T-cell (primary cell): ENCODE data around the gene OAS1. TPM values are rescaled to one million over a fixed set of nuclear protein-coding genes. Genes with fewer than 3 reads are reported as not detected.

Source experiments
- ATAC-seq, 4 experiments: fragments of 200-7000 bp in 3 of 4; fragments of 150-1000 bp in 1 of 4; cut with Tn5 transposase; replicated peaks in 1 of 4; 1 replicate in 3 of 4; 2 replicates in 1 of 4; pipeline ENCODE4 v1.10.0; 2021; ENCODE audit warnings: moderate library complexity in 3 of 4, mild to moderate bottlenecking in 2 of 4, moderate number of reproducible peaks in 1 of 4
- CTCF ChIA-PET, 2 donors: fragments of 300-600 bp; sonication (Branson Sonifier 250); formaldehyde crosslinking; loops; one replicate each; lab custom pipeline; 2022; ENCODE audit warnings: antibody characterized with exemption in 2 of 2; lab: Charles Lee
- POLR2A ChIA-PET, 2 donors: fragments of 300-600 bp; sonication (Branson Sonifier 250); formaldehyde crosslinking; loops; one replicate each; lab custom pipeline; 2022; ENCODE audit warnings: antibody characterized with exemption in 2 of 2; lab: Charles Lee
- DNase-seq, 35 experiments: peaks; one replicate each; pipeline versions ENCODE4 v3.0.0 to v3.0.0-alpha.2; 2013 to 2023
- H3K27ac ChIP-seq: one replicate; pipeline ENCODE4 v1.5.1; 2013; ENCODE audit warnings: low read length
- H3K27me3 ChIP-seq, 2 experiments: replicated peaks in 1 of 2; 1 replicate in 1 of 2; 2 replicates in 1 of 2; pipeline versions ENCODE4 v1.6.1 to v1.7.0; 2013; ENCODE audit warnings: low read length in 1 of 2, mixed read lengths in 1 of 2; ENCODE audit not compliant: control insufficient read depth in 2 of 2, insufficient read depth in 2 of 2; ENCODE audit errors: extremely low read depth in 1 of 2
- H3K36me3 ChIP-seq, 2 donors: 1 replicate in 1 of 2; 2 replicates in 1 of 2; pipeline versions ENCODE4 v1.6.1 to v1.7.0; 2013; ENCODE audit warnings: low read length in 1 of 2; ENCODE audit not compliant: control insufficient read depth in 2 of 2, insufficient read depth in 1 of 2; ENCODE audit errors: extremely low read depth in 1 of 2
- H3K4me1 ChIP-seq, 2 experiments: 1 replicate in 1 of 2; 2 replicates in 1 of 2; pipeline versions ENCODE4 v1.6.1 to v1.7.0; 2013; ENCODE audit warnings: low read length in 2 of 2, mixed read lengths in 1 of 2; ENCODE audit not compliant: insufficient read depth in 2 of 2, control insufficient read depth in 1 of 2; ENCODE audit errors: extremely low read depth in 1 of 2
- H3K4me3 ChIP-seq, 2 donors: 1 replicate in 1 of 2; 2 replicates in 1 of 2; pipeline versions ENCODE4 v1.5.1 to v1.7.0; 2013; ENCODE audit warnings: mild to moderate bottlenecking in 2 of 2, low read length in 1 of 2, moderate library complexity in 1 of 2; ENCODE audit not compliant: control insufficient read depth in 1 of 2; ENCODE audit errors: extremely low read depth in 1 of 2
- H3K9me3 ChIP-seq: 2 replicates; pipeline ENCODE4 v1.7.0; 2013
- H3K27ac Mint-ChIP-seq, 2 donors: one replicate each; pipeline ENCODE4 v1.8.0; 2020 to 2021; ENCODE audit warnings: mild to moderate bottlenecking in 2 of 2, mixed read lengths in 2 of 2
- H3K27me3 Mint-ChIP-seq, 2 donors: one replicate each; pipeline ENCODE4 v1.8.0; 2021 to 2022; ENCODE audit warnings: mixed read lengths in 2 of 2
- H3K36me3 Mint-ChIP-seq: one replicate; pipeline ENCODE4 v1.8.0; 2021; ENCODE audit warnings: mixed read lengths
- H3K4me1 Mint-ChIP-seq, 3 donors: one replicate each; pipeline ENCODE4 v1.8.0; 2020 to 2022; ENCODE audit warnings: mixed read lengths in 3 of 3, mild to moderate bottlenecking in 1 of 3
- H3K4me3 Mint-ChIP-seq, 3 donors: one replicate each; pipeline ENCODE4 v1.8.0; 2020 to 2022; ENCODE audit warnings: mild to moderate bottlenecking in 3 of 3, mixed read lengths in 3 of 3, moderate library complexity in 3 of 3
- H3K9me3 Mint-ChIP-seq, 3 donors: one replicate each; pipeline ENCODE4 v1.8.0; 2020 to 2022; ENCODE audit warnings: mixed read lengths in 3 of 3
- WGBS: methylation state at CpG from one replicate; pipeline ENCODE4 v1.1.5; 2013; ENCODE audit warnings: missing lambda C conversion rate; ENCODE audit not compliant: insufficient coverage; 5-methylcytosine and 5-hydroxymethylcytosine counted together
- total RNA-seq, 35 experiments: library from RNA in 6 of 35; stranded (reverse) in 6 of 35; fragments of 120-200 nt in 1 of 35; gene quantifications; one replicate each; pipeline versions ENCODE4 v1.2.1 to v1.2.4 and lab custom pipeline; 2013 to 2026

OAS1 gene
- total RNA-seq, 5 donors from 2014 or later (not counting 1 experiment from before 2014, with no cell fraction given), result 8.5 to 22.9 (median 11.4) TPM

DNA sequence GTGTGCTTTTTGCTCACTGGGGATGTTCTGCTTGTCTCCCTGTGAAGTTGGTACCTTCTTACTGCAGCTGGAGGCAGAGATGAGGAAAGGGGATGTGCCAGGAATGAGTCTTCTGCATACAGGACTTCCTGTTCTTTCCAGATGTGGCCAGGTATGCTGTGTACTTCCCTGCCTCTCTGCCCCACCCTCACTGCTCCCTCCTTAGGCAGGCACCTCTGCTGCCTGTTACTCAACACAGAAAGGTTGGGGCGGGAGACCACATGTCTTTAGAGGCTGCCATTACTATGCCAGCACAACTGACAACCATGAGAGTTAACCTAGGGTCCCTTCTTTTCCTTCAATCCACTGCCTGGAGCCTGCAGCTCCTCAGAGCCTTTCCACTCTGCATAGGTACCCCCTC, 29.5 kb downstream of the OAS1 start:
- ChIA-PET CTCF (no interaction called here), POLR2A (no interaction called here)
- Histone ChIP-seq H3K36me3 (no peaks in the 10 kb centered on the region), H3K27me3 (no peaks in the 10 kb centered on the region), H3K4me3 (no peak overlapping the region), H3K4me1 (peaks cover 16 to 18% of the 10 kb centered on the region in 2 experiments), H3K27ac (no peak overlapping the region), H3K9me3 (no peaks in the 10 kb centered on the region)
- WGBS, result 100% methylated on average over 1 of the region's 1 CpG
- H3K36me3 Mint-ChIP-seq, result no peaks in the 10 kb centered on the region
- peaks cover 29 to 41% (median 36%) of the 10 kb centered on the region in 3 donors for H3K4me1 Mint-ChIP-seq
- H3K27ac Mint-ChIP-seq, result peak overlapping the region; percentile 94 to 95
- H3K27me3 Mint-ChIP-seq, result no peaks in the 10 kb centered on the region
- H3K4me3 Mint-ChIP-seq, result no peak overlapping the region
- ATAC-seq, result peak in 2 of 4 experiments; percentile 18 to 30
- H3K9me3 Mint-ChIP-seq, result peaks cover 0 to 6% (median 3%) of the 10 kb centered on the region in 3 donors
- DNase-seq, result peak in 2 of 35 experiments; percentile 3 to 32

- no CpG with 5 or more reads among the region's 2 CpGs for WGBS
- Histone ChIP-seq H3K36me3 (peaks cover 3 to 4% of the 10 kb centered on the region in 2 donors), H3K27me3 (no peaks in the 10 kb centered on the region), H3K27ac (peak overlapping the region; percentile 19), H3K9me3 (no peaks in the 10 kb centered on the region), H3K4me1 (peaks cover 16 to 18% of the 10 kb centered on the region in 2 experiments), H3K4me3 (no peak overlapping the region)
- peak overlapping the region; percentile 94 to 95 for H3K27ac Mint-ChIP-seq
- ChIA-PET CTCF (interaction anchor here (1.0 to 1.2 kb wide), 2 partner anchors 29 to 56 kb away, joined by 3 to 5 read pairs; no protein-coding TSS in a partner anchor), POLR2A (no interaction called here)
- ATAC-seq (no peak), DNase-seq (no peak)
- H3K4me1 Mint-ChIP-seq, result peaks cover 30 to 41% (median 38%) of the 10 kb centered on the region in 3 donors
- peaks cover 0 to 6% (median 3%) of the 10 kb centered on the region in 3 donors for H3K9me3 Mint-ChIP-seq
- H3K4me3 Mint-ChIP-seq, result peak overlapping the region; percentile 10 to 93 (median 37)
- H3K27me3 Mint-ChIP-seq, result no peaks in the 10 kb centered on the region
- H3K36me3 Mint-ChIP-seq, result peaks cover 4% of the 10 kb centered on the region
These were observed 30.2 kb downstream of the OAS1 start for GRCh38 chr12:112936927-112937326.

DNA sequence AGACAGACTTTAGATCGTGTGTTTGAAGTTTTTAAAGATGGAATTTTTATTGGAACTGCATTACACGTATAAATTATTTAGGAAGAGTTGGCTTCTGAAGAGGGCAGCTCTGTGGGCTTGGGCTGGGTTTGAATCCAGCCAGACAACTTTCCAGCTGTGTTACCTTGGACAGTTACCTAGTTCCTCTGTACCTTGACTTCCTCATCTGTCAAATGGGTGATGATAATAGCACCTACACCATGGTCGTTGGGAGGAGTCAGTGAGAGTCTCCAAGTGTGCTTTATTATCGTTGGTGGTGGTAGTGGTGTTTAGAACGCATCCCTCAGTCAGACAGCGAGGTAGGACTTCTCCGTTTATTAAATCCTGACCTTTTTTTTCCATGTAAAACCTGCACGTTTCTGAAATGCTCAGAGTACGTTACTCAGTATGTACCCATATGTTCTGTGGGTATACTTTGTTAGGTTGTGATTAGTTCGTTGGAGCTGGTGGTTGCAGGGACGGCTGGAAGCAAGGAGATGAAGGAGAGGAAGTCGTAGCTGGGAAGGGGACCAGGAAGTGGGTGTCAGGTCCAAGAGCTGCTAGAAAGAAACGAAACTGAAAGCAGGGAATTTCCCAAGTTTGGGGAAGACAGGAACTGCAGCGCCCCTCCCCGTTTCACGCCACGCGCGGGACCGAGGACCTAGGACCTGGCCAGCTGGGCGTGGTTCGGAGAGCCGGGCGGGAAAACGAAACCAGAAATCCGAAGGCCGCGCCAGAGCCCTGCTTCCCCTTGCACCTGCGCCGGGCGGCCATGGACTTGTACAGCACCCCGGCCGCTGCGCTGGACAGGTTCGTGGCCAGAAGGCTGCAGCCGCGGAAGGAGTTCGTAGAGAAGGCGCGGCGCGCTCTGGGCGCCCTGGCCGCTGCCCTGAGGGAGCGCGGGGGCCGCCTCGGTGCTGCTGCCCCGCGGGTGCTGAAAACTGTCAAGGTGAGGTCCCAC, 31.3 kb downstream of the OAS1 start, which contains the start of gene OAS3:
Gene OAS3, plus strand, starts transcription at position 734 of the 979 bp plus-strand sequence. Its CDS starts 57 bp downstream, at position 791.
- Histone ChIP-seq H3K27ac (peak within 1 kb of the TSS; percentile 92), H3K9me3 (no peaks in the 10 kb centered on the region), H3K27me3 (no peaks in the 10 kb centered on the region), H3K4me1 (peaks cover 16 to 18% of the 10 kb centered on the region in 2 experiments), H3K4me3 (peak within 1 kb of the TSS; percentile 71 to 86), H3K36me3 (peaks cover 5 to 9% of the 10 kb centered on the region in 2 donors)
- ChIA-PET CTCF (interaction anchor here (0.5 to 1.4 kb wide), 5 partner anchors 31 to 55 kb away, joined by 3 to 6 read pairs (median 4); partner anchors contain the start of genes OAS1 (in 1 of the 2) and OAS2 (in 1 of the 2)), POLR2A (interaction anchor here (0.6 kb wide), 2 partner anchors 40 to 51 kb away, joined by 3 read pairs; no protein-coding TSS in a partner anchor)
- Mint-ChIP-seq H3K4me1 (peaks cover 33 to 41% (median 40%) of the 10 kb centered on the region in 3 donors), H3K36me3 (peaks cover 4% of the 10 kb centered on the region), H3K27me3 (no peaks in the 10 kb centered on the region), H3K27ac (peak within 1 kb of the TSS; percentile 94 to 95), H3K4me3 (peak within 1 kb of the TSS; percentile 85 to 93 (median 91)), H3K9me3 (peaks cover 0 to 6% (median 3%) of the 10 kb centered on the region in 3 donors)
- DNase-seq (peak; percentile 24 to 88 (median 51)), ATAC-seq (peak; percentile 70 to 76 (median 72))
- WGBS, result under 1% methylated on average over 43 of the region's 50 CpGs

- no peaks in the 10 kb centered on the region for H3K27me3 Mint-ChIP-seq
- Histone ChIP-seq H3K9me3 (no peaks in the 10 kb centered on the region), H3K27ac (peak overlapping the region; percentile 92), H3K27me3 (no peaks in the 10 kb centered on the region), H3K36me3 (peaks cover 5 to 14% of the 10 kb centered on the region in 2 donors), H3K4me1 (peaks cover 16 to 18% of the 10 kb centered on the region in 2 experiments), H3K4me3 (peak overlapping the region; percentile 71 to 86)
- H3K27ac Mint-ChIP-seq, result peak overlapping the region; percentile 94 to 95
- ATAC-seq (peak in 1 of 4 experiments; percentile 1), DNase-seq (peak in 1 of 35 experiments; percentile 14)
- ChIA-PET CTCF (interaction anchor here in 1 of 2 donors (0.8 to 1.3 kb wide), 2 partner anchors 33 to 39 kb away, joined by 4 read pairs; partner anchors contain the start of genes OAS1 and OAS2), POLR2A (no interaction called here)
- 43% methylated on average over 2 of the region's 11 CpGs for WGBS
- H3K4me1 Mint-ChIP-seq, result peaks cover 33 to 41% (median 40%) of the 10 kb centered on the region in 3 donors
- H3K36me3 Mint-ChIP-seq, result peaks cover 4% of the 10 kb centered on the region
- peak overlapping the region; percentile 85 to 93 (median 91) for H3K4me3 Mint-ChIP-seq
- H3K9me3 Mint-ChIP-seq, result peaks cover 0 to 6% (median 3%) of the 10 kb centered on the region in 3 donors
These were observed 32.0 kb downstream of the OAS1 start for GRCh38 chr12:112938751-112939150.

DNA sequence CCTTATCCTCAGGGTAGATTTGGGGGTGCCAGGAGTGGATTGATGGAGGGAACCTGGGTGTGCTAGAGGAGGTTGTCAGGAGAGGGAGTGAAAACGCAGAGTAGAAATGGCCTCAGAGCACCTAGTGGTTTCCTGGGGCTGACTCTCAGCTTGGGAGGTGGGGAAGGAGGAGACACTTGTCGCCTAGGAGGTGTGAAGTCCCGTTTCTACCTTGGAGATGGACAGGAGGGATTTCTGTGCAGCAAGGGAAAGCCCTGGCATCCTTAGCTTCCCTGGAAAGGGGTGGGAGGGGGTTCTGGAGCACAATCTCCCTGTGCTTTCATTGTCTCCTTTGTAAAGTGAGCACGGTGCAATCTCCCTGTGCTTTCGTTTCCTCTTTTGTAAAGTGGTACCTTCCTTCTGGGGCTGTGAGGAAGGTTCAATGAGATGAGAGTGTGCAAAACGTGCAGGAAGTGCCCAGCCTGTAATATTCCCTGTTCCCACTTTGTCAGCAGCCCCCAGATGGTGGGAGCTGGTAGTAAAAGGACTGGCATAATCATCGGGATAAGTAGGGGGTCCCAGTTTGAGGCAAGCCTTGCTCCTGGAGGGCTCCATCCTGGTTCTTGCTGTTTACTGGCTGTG, 33.1 kb downstream of the OAS1 start:
- ATAC-seq (peak in 3 of 4 experiments; percentile 44 to 52 (median 50)), DNase-seq (peak in 3 of 35 experiments; percentile 9 to 32 (median 21))
- Histone ChIP-seq H3K36me3 (peaks cover 5 to 23% of the 10 kb centered on the region in 2 donors), H3K4me3 (peak overlapping the region; percentile 46 to 71), H3K4me1 (peaks cover 16 to 18% of the 10 kb centered on the region in 2 experiments), H3K27ac (peak overlapping the region; percentile 52), H3K9me3 (no peaks in the 10 kb centered on the region), H3K27me3 (no peaks in the 10 kb centered on the region)
- CTCF ChIA-PET, result interaction anchor here in 1 of 2 donors (1.3 kb wide), 1 partner anchor 38 kb away, joined by 4 read pairs; the partner anchor contains the start of gene OAS2
- Mint-ChIP-seq H3K4me3 (peak overlapping the region; percentile 85 to 93 (median 91)), H3K27ac (peak overlapping the region; percentile 93 to 95), H3K9me3 (peaks cover 0 to 6% (median 3%) of the 10 kb centered on the region in 3 donors), H3K4me1 (peaks cover 35 to 41% (median 40%) of the 10 kb centered on the region in 3 donors), H3K36me3 (peaks cover 13% of the 10 kb centered on the region), H3K27me3 (no peaks in the 10 kb centered on the region)
- POLR2A ChIA-PET, result no interaction called here
- 0% methylated on average over 5 of the region's 7 CpGs for WGBS
